ENCODE data around the gene COQ5.
A peak's percentile ranks its signal among the peaks of the same experiment; 100 is the strongest.
"Not testable (repeated sequence)": the region's sequence is repeated elsewhere in the genome, so short reads cannot be mapped to it uniquely, and the experiment has no call there.

The COQ5 gene, protein sequence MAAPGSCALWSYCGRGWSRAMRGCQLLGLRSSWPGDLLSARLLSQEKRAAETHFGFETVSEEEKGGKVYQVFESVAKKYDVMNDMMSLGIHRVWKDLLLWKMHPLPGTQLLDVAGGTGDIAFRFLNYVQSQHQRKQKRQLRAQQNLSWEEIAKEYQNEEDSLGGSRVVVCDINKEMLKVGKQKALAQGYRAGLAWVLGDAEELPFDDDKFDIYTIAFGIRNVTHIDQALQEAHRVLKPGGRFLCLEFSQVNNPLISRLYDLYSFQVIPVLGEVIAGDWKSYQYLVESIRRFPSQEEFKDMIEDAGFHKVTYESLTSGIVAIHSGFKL

DNA sequence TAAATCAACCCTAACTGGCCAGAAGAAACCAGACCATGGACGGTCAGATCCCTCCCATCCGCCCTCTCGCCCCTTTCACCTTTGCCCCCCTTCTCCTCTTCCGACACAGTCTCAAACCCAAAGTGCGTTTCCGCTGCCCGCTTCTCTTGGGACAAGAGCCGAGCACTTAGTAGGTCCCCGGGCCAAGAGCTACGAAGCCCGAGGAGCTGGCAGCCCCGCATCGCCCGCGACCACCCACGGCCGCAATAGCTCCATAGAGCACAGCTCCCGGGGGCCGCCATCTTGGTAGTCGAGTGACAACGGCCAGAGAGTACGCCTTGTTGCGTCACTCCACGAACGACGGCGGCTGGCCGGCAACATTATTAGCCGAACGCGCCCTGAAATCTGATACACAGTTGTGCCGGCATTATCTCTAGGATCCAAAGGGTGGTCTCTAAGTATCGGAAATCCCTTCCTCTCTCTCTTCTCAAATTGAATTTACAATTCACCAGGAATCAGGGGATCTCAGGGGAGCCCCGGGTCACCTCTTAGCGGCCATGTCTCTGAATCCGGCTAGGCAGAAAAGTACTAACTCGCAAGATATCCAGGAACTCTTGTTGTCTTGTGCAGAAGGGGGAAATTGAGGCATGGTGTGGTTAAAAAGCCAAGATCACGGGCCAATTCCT, at the start of gene COQ5:
Gene COQ5 (minus strand): TSS at position 298 of the 665 bp plus-strand sequence. CDS start 17 bp downstream, at position 281.
- peak; percentile 88 for DNase-seq

- DNase-seq, result no peak
Observed at GRCh38 chr12:120574106-120574505, 45.1 kb upstream of the COQ5 start.

DNA sequence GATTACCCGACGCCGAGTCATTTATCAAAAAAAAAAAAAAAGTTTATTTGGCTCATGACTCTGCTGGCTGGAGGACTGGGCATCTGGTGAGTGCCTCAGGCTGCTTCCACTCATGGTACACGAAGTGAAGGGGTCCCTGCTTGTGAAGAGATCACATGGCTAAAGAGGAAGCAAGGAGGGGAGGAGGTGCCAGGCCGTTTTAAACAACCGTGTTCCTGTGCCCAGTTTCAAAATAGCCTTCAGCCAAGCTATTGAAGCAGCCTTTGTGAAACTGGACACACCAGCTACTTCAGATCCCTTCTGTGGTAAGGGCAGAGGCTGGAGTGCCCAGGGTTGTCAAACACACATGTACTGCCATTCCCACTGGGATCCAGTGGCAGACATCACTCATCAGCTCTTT, 44.6 kb upstream of the COQ5 start:
- no peak for DNase-seq

GRCh38 chr12:120571299-120571698, 42.3 kb upstream of the COQ5 start:
- DNase-seq, result no peak

DNA sequence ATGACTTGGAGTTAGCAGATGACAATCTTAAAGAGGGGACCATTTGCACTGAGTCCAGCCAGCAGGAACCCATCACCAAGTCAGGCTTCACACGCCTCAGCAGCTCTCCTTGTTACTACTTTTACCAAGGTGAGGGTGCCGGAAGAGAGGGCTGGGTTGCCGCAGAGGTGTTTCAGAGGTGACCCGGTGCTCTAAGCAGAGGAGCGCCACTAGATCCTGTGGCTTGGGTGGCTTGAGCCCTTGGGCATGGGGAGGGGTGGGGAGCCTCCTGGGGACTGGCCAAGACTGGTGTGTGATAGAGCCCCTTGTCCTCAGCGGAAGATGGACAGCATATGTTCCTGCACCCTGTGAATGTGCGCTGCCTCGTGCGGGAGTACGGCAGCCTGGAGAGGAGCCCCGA, 34.5 kb upstream of the COQ5 start:
- no peak for DNase-seq

- no peak for DNase-seq
Observed at GRCh38 chr12:120562906-120563305, 33.9 kb upstream of the COQ5 start.

GRCh38 chr12:120557589-120557988, 28.6 kb upstream of the COQ5 start:
- DNase-seq, result no peak

DNA sequence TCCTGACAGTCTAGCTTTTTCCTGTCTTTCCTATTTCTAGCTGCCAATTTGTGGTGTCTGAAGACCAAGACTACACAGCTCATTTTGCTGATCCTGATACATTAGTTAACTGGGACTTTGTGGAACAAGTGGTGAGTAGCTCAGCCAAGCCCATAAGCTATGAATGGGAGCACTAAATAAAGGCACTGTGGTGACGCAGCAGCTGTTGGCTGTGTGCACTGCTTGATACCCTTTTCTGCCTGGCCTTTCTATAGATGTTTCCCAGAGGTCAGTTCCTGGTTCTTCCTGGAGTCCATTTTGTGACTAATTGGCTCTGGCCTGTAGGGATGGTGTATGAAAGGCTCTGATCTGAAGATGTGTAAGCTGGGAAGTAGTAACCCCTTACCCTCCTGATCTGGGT, 25.7 kb upstream of the COQ5 start:
- no peak for DNase-seq

GRCh38 chr12:120546050-120546386, 17.1 kb upstream of the COQ5 start:
- DNase-seq, result peak; percentile 22

DNA sequence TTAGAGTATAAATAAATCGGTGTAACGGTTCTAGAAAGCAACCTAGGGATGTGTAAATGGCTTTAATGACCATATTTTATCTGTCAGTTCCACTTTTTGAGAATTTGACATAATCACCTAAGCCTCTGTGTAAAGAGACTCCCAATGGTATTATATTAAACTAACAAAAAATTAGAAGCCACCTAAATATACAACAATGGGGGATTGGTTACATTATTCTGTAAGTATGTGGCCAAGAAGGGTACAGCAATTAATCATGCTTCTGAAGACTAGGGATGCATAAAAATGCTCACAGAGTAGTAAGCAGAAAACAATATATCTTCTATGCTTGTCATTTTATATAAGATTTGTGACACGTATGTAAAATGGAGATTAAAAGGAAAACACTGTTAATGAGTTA, 15.7 kb upstream of the COQ5 start:
- DNase-seq, result no peak

GRCh38 chr12:120542166-120542565, 13.2 kb upstream of the COQ5 start:
- DNase-seq, result no peak

DNA sequence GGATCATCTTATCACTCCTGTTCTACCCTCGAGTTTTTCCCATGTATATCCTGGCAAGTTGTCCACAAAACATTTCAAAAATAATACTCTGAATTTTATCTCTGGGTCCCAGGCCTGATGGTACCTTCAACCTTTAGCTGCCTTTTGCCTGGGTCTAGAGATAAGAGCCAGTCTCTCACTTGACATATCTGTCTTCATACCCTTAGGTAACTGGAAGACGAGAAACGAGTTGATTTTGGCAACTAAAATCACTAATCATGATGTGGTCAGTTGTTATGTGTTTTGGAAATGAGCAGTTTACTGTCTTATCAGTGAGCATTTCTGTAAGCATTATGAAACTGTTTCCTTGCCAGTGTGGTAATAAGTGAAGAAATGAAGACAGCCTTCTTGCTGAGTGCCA, 11.5 kb upstream of the COQ5 start:
- DNase-seq, result no peak

DNA sequence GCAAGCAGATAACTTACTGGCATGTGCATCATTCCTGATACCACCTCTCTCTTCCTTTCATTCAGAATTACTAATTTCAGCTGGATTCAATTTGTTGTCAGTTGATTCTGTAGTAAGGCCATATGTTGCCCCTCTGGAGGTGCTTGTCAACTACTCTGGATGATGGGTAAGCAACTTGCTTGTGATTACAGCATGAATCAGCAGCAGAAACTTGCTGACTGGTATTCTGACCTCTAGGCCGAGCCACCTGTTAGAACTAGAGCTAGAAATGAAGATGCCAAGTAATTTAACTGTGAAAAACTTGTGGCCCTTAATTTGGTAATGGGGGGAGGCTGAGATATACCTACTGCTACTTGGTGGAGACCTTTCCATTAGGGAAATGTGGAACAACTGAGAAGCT, 10.3 kb upstream of the COQ5 start:
- no peak for DNase-seq

GRCh38 chr12:120538281-120539156, 9.6 kb upstream of the COQ5 start:
- no peak for DNase-seq

DNA sequence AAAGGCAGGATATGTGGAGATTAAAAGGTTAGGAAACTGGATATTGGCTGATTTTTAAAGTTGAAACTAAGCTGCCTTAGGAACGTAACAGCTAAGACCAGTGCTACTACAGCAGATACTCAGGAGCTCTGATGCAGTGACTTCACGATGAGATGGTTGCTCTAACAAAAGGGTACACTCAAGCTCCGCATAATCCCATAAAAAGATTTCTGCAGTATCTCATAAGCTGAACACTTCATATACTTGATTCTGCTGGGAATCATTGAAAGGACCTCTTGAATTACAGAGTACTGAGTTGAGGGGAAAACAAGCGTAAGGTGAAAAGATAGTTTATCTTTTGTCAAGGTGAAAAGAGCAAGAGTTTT, 8.9 kb upstream of the COQ5 start:
- DNase-seq, result no peak

GRCh38 chr12:120536064-120536791, 7.3 kb upstream of the COQ5 start:
- no peak for DNase-seq

- peak; percentile 53 for DNase-seq
Observed at GRCh38 chr12:120534703-120535655, 6.0 kb upstream of the COQ5 start.

DNA sequence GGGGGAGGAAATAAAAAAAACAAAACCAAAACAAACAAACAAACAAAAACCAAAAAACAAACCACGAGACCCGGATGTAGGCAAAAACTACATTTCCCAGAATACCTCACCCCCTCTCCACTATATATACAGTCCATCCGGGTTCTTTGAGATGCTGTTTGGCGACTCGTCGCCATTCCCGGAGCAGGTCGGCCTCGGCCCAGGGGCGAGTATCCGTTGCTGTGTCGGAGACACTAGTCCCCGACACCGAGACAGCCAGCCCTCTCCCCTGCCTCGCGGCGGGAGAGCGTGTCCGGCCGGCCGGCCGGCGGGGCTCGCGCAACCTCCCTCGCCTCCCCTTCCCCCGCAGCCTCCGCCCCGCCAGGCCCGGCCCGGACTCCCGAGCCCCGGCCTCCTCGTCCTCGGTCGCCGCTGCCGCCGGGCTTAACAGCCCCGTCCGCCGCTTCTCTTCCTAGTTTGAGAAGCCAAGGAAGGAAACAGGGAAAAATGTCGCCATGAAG, 5.3 kb upstream of the COQ5 start, which contains the start of gene RNF10:
Gene RNF10 (plus strand): TSS at position 154 of the 500 bp plus-strand sequence. CDS start 456 bp downstream, outside the sequence.
- DNase-seq, result peak; percentile 89

- no peak for DNase-seq
Observed at GRCh38 chr12:120532701-120533238, 3.8 kb upstream of the COQ5 start.

DNA sequence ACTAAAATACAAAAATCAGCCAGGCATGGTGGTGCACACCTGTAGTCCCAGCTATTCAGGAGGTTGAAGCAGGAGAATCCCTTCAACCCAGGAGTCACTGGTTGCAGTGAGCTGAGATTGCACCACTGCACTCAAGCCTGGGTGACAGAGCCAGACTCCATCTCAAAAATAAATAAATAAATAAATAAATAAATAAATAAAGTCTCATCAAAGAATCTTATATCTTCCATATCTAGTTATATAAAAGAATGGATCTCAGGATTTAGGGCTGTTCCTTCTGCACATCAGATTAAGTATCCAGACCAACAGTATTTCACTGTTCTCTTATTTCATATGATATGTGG, 1.4 kb upstream of the COQ5 start:
- not testable (repeated sequence) for DNase-seq

All from NCI-H146 (cell line).